Measurements from ENCODE around the gene EBP. TPM values are rescaled to one million over a fixed set of nuclear protein-coding genes. Genes with fewer than 3 reads are reported as not detected.
A peak's percentile ranks its signal among the peaks of the same experiment; 100 is the strongest.

Gene EBP
- total and polyA plus RNA-seq, 2 experiments from 2014 or later = 128 to 176 TPM

- Histone ChIP-seq H3F3A (replicated peaks; ENCODE audit: low read depth) (no peaks in the 10 kb centered on the region), H3K79me2 (replicated peaks; ENCODE audit: insufficient read depth) (no peaks in the 10 kb centered on the region)
Measured at GRCh38 chrX:48540028-48540375, 18.4 kb downstream of the EBP start.

GRCh38 chrX:48540480-48540879 is 18.9 kb downstream of the EBP start:
- DNase-seq (ENCODE audit: low spot score) (no peak), ATAC-seq (no peak)
- Histone ChIP-seq H3K4me2 (peak overlapping the region; percentile 71), H3K27me3 (ENCODE audit: insufficient read depth) (no peaks in the 10 kb centered on the region), H3F3A (replicated peaks; ENCODE audit: low read depth) (no peaks in the 10 kb centered on the region), H3K4me1 (ENCODE audit: insufficient read depth) (no peaks in the 10 kb centered on the region; the same call in 1 of the 2 replicates), H3K36me3 (ENCODE audit: insufficient read depth) (no peaks in the 10 kb centered on the region), H3K79me2 (replicated peaks; ENCODE audit: insufficient read depth) (no peaks in the 10 kb centered on the region), H3K9me2 (ENCODE audit: insufficient read depth) (no peaks in the 10 kb centered on the region), H2AFZ (no peak overlapping the region), H3K27ac (ENCODE audit: low read depth) (no peak overlapping the region), H4K20me1 (replicated peaks; ENCODE audit: insufficient read depth) (no peaks in the 10 kb centered on the region), H3K4me3 (peak overlapping the region; percentile 61; the same call in 1 of the 2 replicates)
- H3K4me3 Mint-ChIP-seq = peak overlapping the region; percentile 90
- peaks cover 6% of the 10 kb centered on the region for H3K4me1 Mint-ChIP-seq
- no peaks in the 10 kb centered on the region for H3K9me3 Mint-ChIP-seq
- no peaks in the 10 kb centered on the region for H3K27me3 Mint-ChIP-seq (ENCODE audit: insufficient read depth, low read depth, poor library complexity)
- H3K36me3 Mint-ChIP-seq (ENCODE audit: low read depth) = peaks cover 6% of the 10 kb centered on the region; the same call in 1 of the 3 replicates
- no peak overlapping the region for H3K27ac Mint-ChIP-seq
- no peak for TF ChIP-seq CTCF (conservative IDR thresholded peaks at IDR 0.05; ENCODE audit: low read depth in 2 of 2)
- no peak for TF ChIP-seq ZNF114 (CRISPR knock-in tag; IDR thresholded peaks at IDR 0.05)
- no peak for TF ChIP-seq POLR2AphosphoS5 (IDR thresholded peaks at IDR 0.05; ENCODE audit: low read depth)
- TF ChIP-seq REST (IDR thresholded peaks at IDR 0.05; ENCODE audit: unreplicated experiment) = no peak
- no peak for TF ChIP-seq JUNB (IDR thresholded peaks at IDR 0.05; ENCODE audit: unreplicated experiment)
- no peak for TF ChIP-seq CREB1 (CRISPR knock-in tag; IDR thresholded peaks at IDR 0.05; ENCODE audit: low read depth)
- TF ChIP-seq EZH2 (IDR thresholded peaks at IDR 0.05; ENCODE audit: low read depth, unreplicated experiment) = no peak
- no peak for TF ChIP-seq STAT1 (IDR thresholded peaks at IDR 0.05; ENCODE audit: unreplicated experiment)
- no peak for TF ChIP-seq NANOG (IDR thresholded peaks at IDR 0.05; ENCODE audit: borderline replicate concordance)
- no peak for TF ChIP-seq ETS1 (IDR thresholded peaks at IDR 0.05)
- no peak for TF ChIP-seq EZH2phosphoT487 (IDR thresholded peaks at IDR 0.05; ENCODE audit: unreplicated experiment)
- TF ChIP-seq ZNF331 (CRISPR knock-in tag; IDR thresholded peaks at IDR 0.05; ENCODE audit: low read depth) = no peak

More at GRCh38 chrX:48540028-48540375, 18.4 kb downstream of the EBP start:
- no peak for DNase-seq (ENCODE audit: low spot score)
- H3K4me1 ChIP-seq (ENCODE audit: insufficient read depth) = no peaks in the 10 kb centered on the region; the same call in 1 of the 2 replicates
- ATAC-seq = peak; percentile 74
- no peak for TF ChIP-seq NANOG (IDR thresholded peaks at IDR 0.05; ENCODE audit: borderline replicate concordance)
- TF ChIP-seq ZNF114 (CRISPR knock-in tag; IDR thresholded peaks at IDR 0.05) = no peak
- peak; percentile 43; the same call in 1 of the 2 replicates for TF ChIP-seq POLR2AphosphoS5 (IDR thresholded peaks at IDR 0.05; ENCODE audit: low read depth)
- TF ChIP-seq JUNB (IDR thresholded peaks at IDR 0.05; ENCODE audit: unreplicated experiment) = no peak
- H3K36me3 ChIP-seq (ENCODE audit: insufficient read depth) = no peaks in the 10 kb centered on the region
- H3K27me3 ChIP-seq (ENCODE audit: insufficient read depth) = no peaks in the 10 kb centered on the region
- H3K27ac ChIP-seq (ENCODE audit: low read depth) = 0 out of 2 replicates have a peak overlapping the region, but pooled peaks have one; percentile 32
- Mint-ChIP-seq H3K9me3 (no peaks in the 10 kb centered on the region), H3K4me1 (peaks cover 6% of the 10 kb centered on the region), H3K27me3 (ENCODE audit: insufficient read depth, low read depth, poor library complexity) (no peaks in the 10 kb centered on the region), H3K27ac (peak overlapping the region; percentile 89), H3K4me3 (peak overlapping the region; percentile 90), H3K36me3 (ENCODE audit: low read depth) (peaks cover 3% of the 10 kb centered on the region; the same call in 1 of the 3 replicates)
- no peaks in the 10 kb centered on the region for H3K9me2 ChIP-seq (ENCODE audit: insufficient read depth)
- peak overlapping the region; percentile 71 for H3K4me2 ChIP-seq
- H2AFZ ChIP-seq = no peak overlapping the region
- peak overlapping the region; percentile 61 for H3K4me3 ChIP-seq
- no peaks in the 10 kb centered on the region for H4K20me1 ChIP-seq (replicated peaks; ENCODE audit: insufficient read depth)

Measured in GM23338 (cell line).